IMR-90 (cell line): Measurements from ENCODE around the gene EAF1. TPM values are rescaled to one million over a fixed set of nuclear protein-coding genes. Genes with fewer than 3 reads are reported as not detected.

Experiments
- ATAC-seq: fragments of 200-7000 bp; cut with Tn5 transposase; 2 replicates; pipeline ENCODE4 v1.9.1; 2020; ENCODE audit warnings: low read depth, mild to moderate bottlenecking, moderate library complexity
- BruUV-seq: library from RNA; stranded (reverse); fragments of 400-500 nt; replicated peaks from 2 replicates; lab custom pipeline; 2021; lab: Mats Ljungman, UMichigan
- CTCF ChIA-PET: fragments of 300-600 bp; formaldehyde crosslinking; extraction: SDS; loops from one replicate; lab custom pipeline; 2021; ENCODE audit warnings: antibody characterized with exemption; lab: Yijun Ruan, JAX
- POLR2A ChIA-PET: fragments of 300-600 bp; sonication (Branson Sonifier 250); formaldehyde crosslinking; loops from one replicate; lab custom pipeline; 2022; ENCODE audit warnings: antibody characterized with exemption; ENCODE audit not compliant: unreplicated experiment; lab: Charles Lee
- DNase-seq: peaks from one replicate; pipeline ENCODE4 v3.0.0; 2013
- H2AFZ ChIP-seq: replicated peaks from 2 replicates; pipeline ENCODE3; 2013; ENCODE audit warnings: low read length, mild to moderate bottlenecking; ENCODE audit not compliant: poor library complexity
- H2AK5ac ChIP-seq: 2 replicates; pipeline ENCODE4 v1.6.1; 2013; ENCODE audit warnings: low read depth, low read length, inconsistent platforms
- H2AK9ac ChIP-seq: replicated peaks from 2 replicates; pipeline ENCODE3; 2013; ENCODE audit warnings: mild to moderate bottlenecking, low read depth, low read length, moderate library complexity; ENCODE audit not compliant: poor library complexity
- H2BK120ac ChIP-seq: 2 replicates; pipeline ENCODE4 v1.6.1; 2013; ENCODE audit warnings: low read depth, low read length, inconsistent platforms
- H2BK15ac ChIP-seq: 3 replicates; pipeline ENCODE4 v1.6.1; 2013; ENCODE audit warnings: low read depth, low read length, inconsistent platforms
- H2BK20ac ChIP-seq: 2 replicates; pipeline ENCODE4 v1.6.1; 2013; ENCODE audit warnings: low read depth, mild to moderate bottlenecking, inconsistent platforms, low read length, moderate library complexity
- H2BK5ac ChIP-seq: 2 replicates; pipeline ENCODE4 v1.6.1; 2013; ENCODE audit warnings: mild to moderate bottlenecking, low read depth, low read length, inconsistent platforms; ENCODE audit not compliant: poor library complexity, severe bottlenecking
- H3K14ac ChIP-seq: replicated peaks from 2 replicates; pipeline ENCODE4 v1.6.1; 2013; ENCODE audit warnings: low read depth, low read length, inconsistent platforms
- H3K18ac ChIP-seq: 2 replicates; pipeline ENCODE4 v1.6.1; 2013; ENCODE audit warnings: low read depth, low read length, control low read depth
- H3K23ac ChIP-seq: 2 replicates; pipeline ENCODE4 v1.6.1; 2013; ENCODE audit warnings: low read depth, low read length, inconsistent platforms
- H3K27ac ChIP-seq: 2 replicates; pipeline ENCODE4 v1.5.1; 2013; ENCODE audit warnings: mild to moderate bottlenecking, control low read depth, low read length; ENCODE audit not compliant: insufficient read depth
- H3K27me3 ChIP-seq: 2 replicates; pipeline ENCODE4 v1.6.1; 2013; ENCODE audit warnings: low read length; ENCODE audit not compliant: control insufficient read depth, insufficient read depth
- H3K36me3 ChIP-seq: 2 replicates; pipeline ENCODE4 v1.6.1; 2013; ENCODE audit warnings: low read length, mixed read lengths; ENCODE audit not compliant: control insufficient read depth, insufficient read depth
- H3K4ac ChIP-seq: 2 replicates; pipeline ENCODE4 v1.6.1; 2013; ENCODE audit warnings: low read depth, low read length, inconsistent platforms
- H3K4me1 ChIP-seq: 2 replicates; pipeline ENCODE4 v1.6.1; 2013; ENCODE audit warnings: low read length, mixed read lengths; ENCODE audit not compliant: control insufficient read depth, insufficient read depth
- H3K4me2 ChIP-seq: 2 replicates; pipeline ENCODE4 v1.6.1; 2013; ENCODE audit warnings: low read depth, mild to moderate bottlenecking, control low read depth, low read length, moderate library complexity
- H3K4me3 ChIP-seq: 2 replicates; pipeline ENCODE4 v1.5.1; 2013; ENCODE audit warnings: low read depth, mild to moderate bottlenecking, control low read depth, low read length, moderate library complexity; ENCODE audit not compliant: insufficient read depth
- H3K56ac ChIP-seq: 2 replicates; pipeline ENCODE4 v1.6.1; 2013; ENCODE audit warnings: low read length, inconsistent platforms; ENCODE audit not compliant: insufficient read depth; ENCODE audit errors: extremely low read depth
- H3K79me1 ChIP-seq, 2 experiments: 2 replicates each; pipeline ENCODE4 v1.6.1; 2013; ENCODE audit warnings: low read length in 2 of 2, inconsistent platforms in 1 of 2, low read depth in 1 of 2
- H3K9ac ChIP-seq: 2 replicates; pipeline ENCODE4 v1.6.1; 2013; ENCODE audit warnings: low read depth, low read length, control low read depth
- H3K9me1 ChIP-seq: 2 replicates; pipeline ENCODE4 v1.6.1; 2013; ENCODE audit warnings: low read length, inconsistent platforms; ENCODE audit not compliant: insufficient read depth
- H3K9me3 ChIP-seq: 2 replicates; pipeline ENCODE4 v1.6.1; 2013; ENCODE audit warnings: low read length; ENCODE audit not compliant: control insufficient read depth, insufficient read depth
- H4K20me1 ChIP-seq: 2 replicates; pipeline ENCODE4 v1.6.1; 2013; ENCODE audit warnings: low read length, inconsistent platforms; ENCODE audit not compliant: insufficient read depth
- H4K5ac ChIP-seq: 2 replicates; pipeline ENCODE4 v1.6.1; 2013; ENCODE audit warnings: mild to moderate bottlenecking, low read depth, low read length, control low read depth
- H4K8ac ChIP-seq, 2 experiments: 2 replicates each; pipeline ENCODE4 v1.6.1; 2013; ENCODE audit warnings: low read depth in 2 of 2, low read length in 2 of 2, control low read depth in 1 of 2, inconsistent platforms in 1 of 2
- H4K91ac ChIP-seq: 2 replicates; pipeline ENCODE4 v1.6.1; 2013; ENCODE audit warnings: low read depth, low read length, inconsistent platforms; ENCODE audit not compliant: insufficient read depth
- CHD1 ChIP-seq: IDR thresholded peaks from 2 replicates; pipeline ENCODE4 v1.6.1; 2012; ENCODE audit warnings: low read depth, low read length, improper control_type of control experiment
- MAFK ChIP-seq: IDR thresholded peaks from 2 replicates; pipeline ENCODE4 v1.6.1; 2012; ENCODE audit warnings: low read depth, low read length, improper control_type of control experiment
- MAZ ChIP-seq: IDR thresholded peaks from 2 replicates; pipeline ENCODE4 v1.6.1; 2012; ENCODE audit warnings: low read depth, mild to moderate bottlenecking, low read length, improper control_type of control experiment, moderate library complexity, borderline replicate concordance
- MXI1 ChIP-seq: IDR thresholded peaks from 2 replicates; pipeline ENCODE4 v1.6.1; 2012; ENCODE audit warnings: low read depth, mild to moderate bottlenecking, low read length, moderate library complexity, borderline replicate concordance
- POLR2A ChIP-seq: IDR thresholded peaks from 2 replicates; pipeline ENCODE4 v1.6.1; 2012; ENCODE audit warnings: mild to moderate bottlenecking, low read depth, low read length
- RCOR1 ChIP-seq: IDR thresholded peaks from 2 replicates; pipeline ENCODE4 v1.6.1; 2012; ENCODE audit warnings: mild to moderate bottlenecking, low read length, improper control_type of control experiment; ENCODE audit not compliant: insufficient replicate concordance
- WGBS, 2 experiments: methylation state at CpG; one replicate each; pipeline versions ENCODE4 v1.1.5 to v1.1.7; 2013; ENCODE audit warnings: missing lambda C conversion rate in 2 of 2; ENCODE audit not compliant: insufficient read length in 1 of 2; ENCODE audit errors: extremely low coverage in 2 of 2; 5-methylcytosine and 5-hydroxymethylcytosine counted together
- dilution Hi-C: fragments of 300-500 bp; cut with HindIII; formaldehyde crosslinking; loops from one replicate; pipeline ENCODE4 v1.14.3; 2018; ENCODE audit warnings: low sequenced_read_pairs; ENCODE audit not compliant: unreplicated experiment
- in situ Hi-C: fragments of 300-500 bp; cut with MboI; formaldehyde crosslinking; loops from 3 replicates; pipeline ENCODE4 v1.14.3; 2019; ENCODE audit warnings: low sequenced_read_pairs, inconsistent platforms, mixed read lengths
- intact Hi-C: fragments of 100-400 bp; cut with micrococcal nuclease; formaldehyde crosslinking; loops from 2 replicates; pipeline ENCODE4 v1.10.0; 2022
- polyA plus RNA-seq, 3 experiments: library from polyadenylated mRNA; depleted of rRNA; stranded (reverse); fragments of >200 nt; gene quantifications; 2 replicates each; pipeline ENCODE4 v1.2.3, GENCODE V29; 2012; ENCODE audit warnings: low replicate concordance in 1 of 3
- total RNA-seq: library from RNA; depleted of rRNA; stranded (reverse); fragments of >200 nt; gene quantifications from 2 replicates; pipeline ENCODE4 v1.2.3, GENCODE V29; 2012
- TF ChIP-seq, protein P1 (sequence below): fragments of 150-350 bp; IDR thresholded peaks from 2 replicates; pipeline ENCODE4 v1.6.1; 2016; ENCODE audit warnings: low read depth, mild to moderate bottlenecking, low read length, moderate library complexity, borderline replicate concordance
- TF ChIP-seq, protein P2 (sequence below): fragments of 150-350 bp; IDR thresholded peaks from 2 replicates; pipeline ENCODE4 v1.6.1; 2017; ENCODE audit warnings: mild to moderate bottlenecking, antibody characterized with exemption, low read length, low read depth

The EAF1 gene
- total and polyA plus RNA-seq, 2 of the 4 experiments (the other 2 are of a cell fraction), result 7.0 to 21.3 TPM

DNA sequence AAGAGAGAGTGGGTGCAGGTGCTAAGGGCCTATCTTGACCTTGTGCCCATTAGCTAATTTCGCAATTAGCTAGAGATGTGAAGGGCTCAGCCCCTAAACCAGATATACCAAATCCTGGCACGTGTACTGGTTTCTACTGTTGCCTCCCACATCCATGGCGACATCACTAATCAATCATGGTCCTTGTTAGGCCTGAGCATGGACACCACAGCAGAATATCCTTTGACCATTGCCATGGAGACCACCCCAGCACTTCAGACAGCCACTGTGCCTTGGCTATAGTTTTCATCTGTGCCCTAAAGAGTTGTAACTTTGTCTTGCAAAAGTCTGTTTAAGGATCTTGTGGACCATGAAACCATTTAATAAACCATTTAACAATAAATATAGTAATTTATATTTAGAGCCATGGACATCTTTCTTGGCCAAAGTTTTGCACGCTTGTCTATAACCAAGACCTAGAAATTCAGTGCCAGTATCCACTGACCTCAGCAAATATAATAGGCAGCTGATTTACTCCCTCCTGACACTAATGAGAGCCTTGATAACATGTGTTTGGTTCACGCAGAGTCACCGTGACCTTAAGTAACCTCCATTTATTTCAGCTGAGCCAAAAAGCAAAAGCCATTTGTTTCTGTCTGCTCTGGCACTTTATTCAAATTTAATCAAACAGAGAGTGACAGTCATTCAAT, 50.7 kb downstream of the EAF1 start:
- ChIA-PET CTCF (no interaction called here), POLR2A (no interaction called here)
- H3K4me2 ChIP-seq, result no peak overlapping the region
- no peak overlapping the region for H4K8ac ChIP-seq
- no peaks in the 10 kb centered on the region for H3K79me1 ChIP-seq
- intact Hi-C loops (no loop called here), dilution Hi-C loops (no loop called here), in situ Hi-C loops (no loop called here)
- ATAC-seq, result no peak
- no peaks in the 10 kb centered on the region for H3K9me1 ChIP-seq
- no peak overlapping the region for H3K23ac ChIP-seq
- no peak overlapping the region for H3K9ac ChIP-seq
- no peak overlapping the region for H3K56ac ChIP-seq
- no peak overlapping the region for H4K91ac ChIP-seq
- H2AFZ ChIP-seq, result no peak overlapping the region
- no peak overlapping the region for H2BK120ac ChIP-seq
- no peak overlapping the region for H2AK5ac ChIP-seq
- H3K4me3 ChIP-seq, result no peak overlapping the region
- no peak overlapping the region for H3K14ac ChIP-seq
- DNase-seq, result no peak
- WGBS, 2 experiments, result 20% methylated on average over 1 of the region's 6 CpGs; no CpG with 5 or more reads in 1 of the 2 experiments
- no peaks in the 10 kb centered on the region for H4K20me1 ChIP-seq
- H2AK9ac ChIP-seq, result no peak overlapping the region
- no peak overlapping the region for H3K18ac ChIP-seq
- H2BK5ac ChIP-seq, result no peak overlapping the region
- TF ChIP-seq, protein P1, sequence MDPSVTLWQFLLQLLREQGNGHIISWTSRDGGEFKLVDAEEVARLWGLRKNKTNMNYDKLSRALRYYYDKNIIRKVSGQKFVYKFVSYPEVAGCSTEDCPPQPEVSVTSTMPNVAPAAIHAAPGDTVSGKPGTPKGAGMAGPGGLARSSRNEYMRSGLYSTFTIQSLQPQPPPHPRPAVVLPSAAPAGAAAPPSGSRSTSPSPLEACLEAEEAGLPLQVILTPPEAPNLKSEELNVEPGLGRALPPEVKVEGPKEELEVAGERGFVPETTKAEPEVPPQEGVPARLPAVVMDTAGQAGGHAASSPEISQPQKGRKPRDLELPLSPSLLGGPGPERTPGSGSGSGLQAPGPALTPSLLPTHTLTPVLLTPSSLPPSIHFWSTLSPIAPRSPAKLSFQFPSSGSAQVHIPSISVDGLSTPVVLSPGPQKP, result no peak
- TF ChIP-seq MAFK (no peak), MAZ (no peak), CHD1 (no peak), MXI1 (no peak), POLR2A (no peak), RCOR1 (no peak)
- TF ChIP-seq, protein P2, sequence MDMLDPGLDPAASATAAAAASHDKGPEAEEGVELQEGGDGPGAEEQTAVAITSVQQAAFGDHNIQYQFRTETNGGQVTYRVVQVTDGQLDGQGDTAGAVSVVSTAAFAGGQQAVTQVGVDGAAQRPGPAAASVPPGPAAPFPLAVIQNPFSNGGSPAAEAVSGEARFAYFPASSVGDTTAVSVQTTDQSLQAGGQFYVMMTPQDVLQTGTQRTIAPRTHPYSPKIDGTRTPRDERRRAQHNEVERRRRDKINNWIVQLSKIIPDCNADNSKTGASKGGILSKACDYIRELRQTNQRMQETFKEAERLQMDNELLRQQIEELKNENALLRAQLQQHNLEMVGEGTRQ, result no peak
- H3K4me1 ChIP-seq, result no peaks in the 10 kb centered on the region
- no peak overlapping the region for H4K5ac ChIP-seq
- H3K9me3 ChIP-seq, result no peaks in the 10 kb centered on the region
- no peaks in the 10 kb centered on the region; the same call in 1 of the 2 replicates for H3K27me3 ChIP-seq
- H2BK15ac ChIP-seq, result no peak overlapping the region
- BruUV-seq, result no TSS peak
- H3K4ac ChIP-seq, result no peak overlapping the region
- no peak overlapping the region for H2BK20ac ChIP-seq
- no peaks in the 10 kb centered on the region for H3K36me3 ChIP-seq
- no peak overlapping the region for H3K27ac ChIP-seq
